Body of pancreas (tissue), 4 donors: ENCODE results near the gene PSG6.
"Not testable (repeated sequence)": the region's sequence is repeated elsewhere in the genome, so short reads cannot be mapped to it uniquely, and the experiment has no call there.

Experiments used
- POLR2A ChIP-seq, 3 donors: fragments of 450-650 bp; IDR thresholded peaks; one replicate each; pipeline ENCODE4 v1.6.1; 2016; ENCODE audit warnings: antibody characterized with exemption in 3 of 3, mild to moderate bottlenecking in 2 of 3
- TF ChIP-seq, protein P1 (sequence below), 7 experiments: fragments of 450-650 bp in 4 of 7; fragments of 200-600 bp in 3 of 7; sonication (generic) in 3 of 7; IDR thresholded peaks; one replicate each; pipeline ENCODE4 v1.5.1; 2016 to 2019; ENCODE audit warnings: antibody characterized with exemption in 7 of 7

DNA sequence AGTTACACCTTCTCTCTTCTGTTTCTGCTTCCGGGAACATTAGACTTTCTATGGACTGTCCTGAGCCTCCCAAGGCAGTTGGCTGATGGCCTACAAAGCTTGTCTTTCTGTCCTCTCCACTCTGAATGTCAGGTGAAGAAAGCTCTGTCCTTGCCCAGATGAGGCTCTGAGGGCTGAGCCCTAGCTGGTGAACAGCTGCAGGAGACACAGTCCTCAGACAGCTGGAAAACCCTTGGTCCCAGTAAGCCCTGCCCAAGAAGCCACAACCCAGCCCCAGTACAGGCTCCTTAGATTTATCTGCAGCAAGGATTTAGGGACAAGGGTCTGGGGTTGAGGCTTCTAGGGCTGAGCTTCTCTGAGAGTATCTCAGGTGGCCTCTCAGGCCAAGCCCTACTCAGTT, 64.5 kb downstream of the PSG6 start:
- TF ChIP-seq, protein P1, sequence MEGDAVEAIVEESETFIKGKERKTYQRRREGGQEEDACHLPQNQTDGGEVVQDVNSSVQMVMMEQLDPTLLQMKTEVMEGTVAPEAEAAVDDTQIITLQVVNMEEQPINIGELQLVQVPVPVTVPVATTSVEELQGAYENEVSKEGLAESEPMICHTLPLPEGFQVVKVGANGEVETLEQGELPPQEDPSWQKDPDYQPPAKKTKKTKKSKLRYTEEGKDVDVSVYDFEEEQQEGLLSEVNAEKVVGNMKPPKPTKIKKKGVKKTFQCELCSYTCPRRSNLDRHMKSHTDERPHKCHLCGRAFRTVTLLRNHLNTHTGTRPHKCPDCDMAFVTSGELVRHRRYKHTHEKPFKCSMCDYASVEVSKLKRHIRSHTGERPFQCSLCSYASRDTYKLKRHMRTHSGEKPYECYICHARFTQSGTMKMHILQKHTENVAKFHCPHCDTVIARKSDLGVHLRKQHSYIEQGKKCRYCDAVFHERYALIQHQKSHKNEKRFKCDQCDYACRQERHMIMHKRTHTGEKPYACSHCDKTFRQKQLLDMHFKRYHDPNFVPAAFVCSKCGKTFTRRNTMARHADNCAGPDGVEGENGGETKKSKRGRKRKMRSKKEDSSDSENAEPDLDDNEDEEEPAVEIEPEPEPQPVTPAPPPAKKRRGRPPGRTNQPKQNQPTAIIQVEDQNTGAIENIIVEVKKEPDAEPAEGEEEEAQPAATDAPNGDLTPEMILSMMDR (IDR thresholded peaks at IDR 0.05) = not testable (repeated sequence)
- not testable (repeated sequence) for TF ChIP-seq POLR2A (IDR thresholded peaks at IDR 0.05)
